Tibial artery (tissue), 4 donors: ENCODE results near the gene PMEPA1.

Experiments
- DNase-seq, 2 donors: peaks; one replicate each; pipeline ENCODE4 v3.0.0-alpha.2; 2019
- H3K27ac ChIP-seq, 2 donors: fragments of 200-600 bp; sonication (generic) in 1 of 2; 1 replicate in 1 of 2; 2 replicates in 1 of 2; pipeline ENCODE4 v1.5.1; 2018 to 2019; ENCODE audit warnings: mild to moderate bottlenecking in 1 of 2
- H3K27me3 ChIP-seq, 2 donors: fragments of 200-600 bp; sonication (generic) in 1 of 2; one replicate each; pipeline versions ENCODE4 v1.5.1 to v1.6.0; 2016 to 2019
- H3K36me3 ChIP-seq, 3 donors: fragments of 200-600 bp; sonication (generic) in 2 of 3; one replicate each; pipeline ENCODE4 v1.5.1; 2016 to 2019; ENCODE audit warnings: mild to moderate bottlenecking in 2 of 3
- H3K4me1 ChIP-seq, 4 donors: fragments of 200-600 bp; sonication (generic) in 2 of 4; 1 replicate in 3 of 4; 2 replicates in 1 of 4; pipeline ENCODE4 v1.5.1; 2016 to 2019
- H3K4me3 ChIP-seq, 2 donors: fragments of 200-600 bp; sonication (generic) in 1 of 2; 1 replicate in 1 of 2; 2 replicates in 1 of 2; pipeline ENCODE4 v1.5.1; 2018 to 2019; ENCODE audit warnings: mild to moderate bottlenecking in 2 of 2
- H3K9me3 ChIP-seq, 3 donors: fragments of 200-600 bp; sonication (generic) in 1 of 3; one replicate each; pipeline ENCODE4 v1.5.1; 2016 to 2019
- intact Hi-C: fragments of 100-400 bp; cut with DNase I; formaldehyde crosslinking; loops from one replicate; pipeline ENCODE4 v1.15.0; 2023; ENCODE audit warnings: low total_unique reads
- TF ChIP-seq, protein P1 (sequence below), 2 experiments: fragments of 200-600 bp in 1 of 2; fragments of 450-650 bp in 1 of 2; IDR thresholded peaks; one replicate each; pipeline ENCODE4 v1.5.1; 2017 to 2019; ENCODE audit warnings: antibody characterized with exemption in 2 of 2, mild to moderate bottlenecking in 1 of 2, moderate library complexity in 1 of 2

PMEPA1 gene

DNA sequence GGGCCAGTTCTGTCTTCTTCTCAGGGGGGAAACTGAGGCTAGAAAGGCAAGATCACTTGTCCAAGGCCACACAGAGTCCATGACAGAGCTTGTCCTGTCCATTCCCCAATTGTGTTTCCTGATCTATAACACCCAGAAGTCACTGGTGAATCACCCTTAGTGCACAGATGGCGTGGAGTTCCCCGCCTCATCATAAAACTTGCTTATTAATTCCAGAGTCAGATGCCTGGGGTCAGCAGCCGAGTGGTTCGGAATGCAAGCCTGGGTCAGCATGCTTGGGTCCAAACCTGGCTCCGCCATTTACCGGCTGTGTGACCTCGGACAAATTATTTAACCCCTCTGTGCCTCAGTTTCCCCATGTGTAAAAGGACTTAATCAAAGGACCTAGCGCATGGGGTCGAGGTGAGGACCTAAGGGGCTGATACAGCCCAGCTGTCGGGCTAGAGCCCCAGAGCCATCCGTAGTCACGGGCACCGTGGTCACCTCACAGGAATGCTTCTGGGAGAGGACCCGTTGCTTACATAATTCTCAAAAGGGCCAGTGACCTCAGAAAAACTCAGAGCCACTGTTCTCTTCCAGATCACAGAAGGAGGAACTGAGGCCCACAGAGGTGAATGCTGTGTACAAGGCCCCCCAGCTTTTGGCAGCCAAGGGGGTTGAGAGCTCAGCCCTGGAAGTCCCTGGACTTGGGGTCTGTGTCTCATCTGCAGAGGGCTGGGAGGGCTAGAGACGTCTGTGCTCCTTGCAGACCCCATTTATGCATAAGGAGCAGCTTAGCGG is 88.2 kb downstream of the PMEPA1 start:
- peaks cover 0 to 22% of the 10 kb centered on the region in 2 donors for H3K27me3 ChIP-seq
- DNase-seq: peak in 1 of 2 donors; percentile 51
- H3K4me3 ChIP-seq: no peak overlapping the region
- H3K36me3 ChIP-seq: no peaks in the 10 kb centered on the region
- intact Hi-C loops: no loop called here
- H3K27ac ChIP-seq: no peak overlapping the region
- peaks cover 0 to 6% (median 0%) of the 10 kb centered on the region in 3 donors for H3K9me3 ChIP-seq
- no peaks in the 10 kb centered on the region for H3K4me1 ChIP-seq
- TF ChIP-seq, protein P1, sequence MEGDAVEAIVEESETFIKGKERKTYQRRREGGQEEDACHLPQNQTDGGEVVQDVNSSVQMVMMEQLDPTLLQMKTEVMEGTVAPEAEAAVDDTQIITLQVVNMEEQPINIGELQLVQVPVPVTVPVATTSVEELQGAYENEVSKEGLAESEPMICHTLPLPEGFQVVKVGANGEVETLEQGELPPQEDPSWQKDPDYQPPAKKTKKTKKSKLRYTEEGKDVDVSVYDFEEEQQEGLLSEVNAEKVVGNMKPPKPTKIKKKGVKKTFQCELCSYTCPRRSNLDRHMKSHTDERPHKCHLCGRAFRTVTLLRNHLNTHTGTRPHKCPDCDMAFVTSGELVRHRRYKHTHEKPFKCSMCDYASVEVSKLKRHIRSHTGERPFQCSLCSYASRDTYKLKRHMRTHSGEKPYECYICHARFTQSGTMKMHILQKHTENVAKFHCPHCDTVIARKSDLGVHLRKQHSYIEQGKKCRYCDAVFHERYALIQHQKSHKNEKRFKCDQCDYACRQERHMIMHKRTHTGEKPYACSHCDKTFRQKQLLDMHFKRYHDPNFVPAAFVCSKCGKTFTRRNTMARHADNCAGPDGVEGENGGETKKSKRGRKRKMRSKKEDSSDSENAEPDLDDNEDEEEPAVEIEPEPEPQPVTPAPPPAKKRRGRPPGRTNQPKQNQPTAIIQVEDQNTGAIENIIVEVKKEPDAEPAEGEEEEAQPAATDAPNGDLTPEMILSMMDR (IDR thresholded peaks at IDR 0.05): no peak

DNA sequence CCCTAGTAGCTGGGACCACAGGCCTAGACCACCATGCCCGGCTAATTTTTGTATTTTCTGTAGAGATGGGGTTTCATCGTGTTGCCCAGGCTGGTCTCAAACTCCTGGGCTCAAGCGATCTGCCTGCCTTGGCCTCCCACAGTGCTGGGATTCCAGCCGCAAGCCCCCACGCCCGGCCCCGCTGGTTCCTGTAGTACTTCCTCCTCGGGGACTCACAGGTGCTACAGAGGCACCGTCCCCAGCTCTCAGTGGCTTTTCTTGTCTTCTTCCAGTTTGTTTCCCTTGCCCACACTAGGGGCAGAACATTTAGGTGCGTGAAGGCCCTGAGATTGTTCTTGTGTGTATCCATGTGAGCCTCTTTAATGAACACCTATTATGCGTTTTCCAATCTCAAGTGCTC is 88.8 kb downstream of the PMEPA1 start:
- Histone ChIP-seq H3K9me3 (peaks cover 0 to 6% (median 0%) of the 10 kb centered on the region in 3 donors), H3K27ac (no peak overlapping the region), H3K4me1 (no peaks in the 10 kb centered on the region), H3K4me3 (no peak overlapping the region), H3K27me3 (peaks cover 0 to 22% of the 10 kb centered on the region in 2 donors), H3K36me3 (no peaks in the 10 kb centered on the region)
- peak in 1 of 2 donors; percentile 52 for DNase-seq
- intact Hi-C loops: no loop called here
- TF ChIP-seq, protein P1 (IDR thresholded peaks at IDR 0.05): no peak

DNA sequence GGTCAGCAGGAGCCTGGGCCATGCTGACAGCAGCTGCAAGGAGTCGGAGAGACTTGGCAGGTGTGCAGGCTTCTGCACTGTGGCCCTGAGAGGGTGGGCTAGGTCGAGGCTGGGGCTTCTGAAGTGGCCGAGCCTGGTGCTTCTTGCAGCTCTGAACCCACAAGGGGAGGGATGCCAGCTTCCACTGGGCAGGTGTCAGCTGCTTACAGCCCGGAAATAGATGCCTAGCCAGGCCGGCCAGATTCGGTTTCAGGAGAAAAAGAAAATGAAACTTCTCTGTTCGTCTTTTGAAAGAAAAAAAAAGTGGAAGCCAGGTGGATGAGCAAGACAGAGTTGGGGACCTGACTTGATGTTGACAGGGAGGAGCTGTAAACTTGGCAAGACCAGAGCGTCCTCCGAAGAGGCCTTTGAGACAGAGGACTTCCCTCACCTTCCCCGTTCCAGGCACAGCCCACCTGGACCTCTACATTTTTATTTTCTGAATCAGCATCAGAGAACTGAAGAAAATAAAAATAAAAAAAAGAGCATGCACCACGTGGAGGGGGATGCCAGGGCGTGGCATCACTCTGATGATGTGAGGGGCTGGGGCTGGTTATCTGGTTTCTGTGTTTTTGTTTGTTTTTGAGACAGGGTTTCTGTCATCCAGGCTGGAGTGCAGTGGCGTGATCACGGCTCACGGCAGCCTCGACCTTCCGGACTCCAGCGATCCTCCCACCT is 89.4 kb downstream of the PMEPA1 start, which contains the start of gene ZBP1:
TSS of gene ZBP1 (minus strand) at position 153 of the 717 bp plus-strand sequence. CDS start at position 22, 131 bp downstream.
- H3K27me3 ChIP-seq: peaks cover 0 to 22% of the 10 kb centered on the region in 2 donors
- no peaks in the 10 kb centered on the region for H3K36me3 ChIP-seq
- H3K27ac ChIP-seq: no peak within 1 kb of the TSS
- peaks cover 0 to 6% (median 0%) of the 10 kb centered on the region in 3 donors for H3K9me3 ChIP-seq
- intact Hi-C loops: no loop called here
- DNase-seq: peak in 1 of 2 donors; percentile 58
- no peak within 1 kb of the TSS for H3K4me3 ChIP-seq
- H3K4me1 ChIP-seq: no peaks in the 10 kb centered on the region
- TF ChIP-seq, protein P1 (IDR thresholded peaks at IDR 0.05): no peak

- H3K4me1 ChIP-seq: no peaks in the 10 kb centered on the region
- H3K4me3 ChIP-seq: no peak overlapping the region
- H3K36me3 ChIP-seq: no peaks in the 10 kb centered on the region
- H3K27ac ChIP-seq: no peak overlapping the region
- H3K27me3 ChIP-seq: peaks cover 0 to 30% of the 10 kb centered on the region in 2 donors
- intact Hi-C loops: no loop called here
- TF ChIP-seq, protein P1 (IDR thresholded peaks at IDR 0.05): no peak
- DNase-seq: peak in 1 of 2 donors; percentile 67
- H3K9me3 ChIP-seq: no peaks in the 10 kb centered on the region
These were observed 90.6 kb downstream of the PMEPA1 start for GRCh38 chr20:57619051-57619831.

DNA sequence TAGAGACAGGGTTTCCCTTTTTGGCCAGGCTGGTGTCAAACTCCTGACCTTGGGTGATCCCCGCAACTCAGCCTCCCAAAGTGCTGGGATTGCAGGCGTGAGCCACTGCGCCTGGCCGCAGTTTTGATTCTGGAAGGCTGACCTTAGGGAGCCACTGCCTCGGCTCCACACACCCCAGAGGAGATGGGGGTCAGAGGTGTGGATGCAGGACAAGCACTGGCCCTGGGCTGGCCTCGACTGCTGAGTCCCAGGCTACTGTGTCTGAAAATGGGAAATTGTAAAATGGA is 91.1 kb downstream of the PMEPA1 start:
- H3K27ac ChIP-seq: no peak overlapping the region
- H3K9me3 ChIP-seq: no peaks in the 10 kb centered on the region
- H3K4me1 ChIP-seq: no peaks in the 10 kb centered on the region
- intact Hi-C loops: no loop called here
- DNase-seq: no peak
- H3K27me3 ChIP-seq: peaks cover 0 to 30% of the 10 kb centered on the region in 2 donors
- H3K36me3 ChIP-seq: no peaks in the 10 kb centered on the region
- TF ChIP-seq, protein P1 (IDR thresholded peaks at IDR 0.05): no peak
- H3K4me3 ChIP-seq: no peak overlapping the region
